Heart right ventricle (tissue), 16 donors: ENCODE measurements around the gene MAMDC2. TPM values are rescaled to one million over a fixed set of nuclear protein-coding genes. Genes with fewer than 3 reads are reported as not detected.
A peak's percentile ranks its signal among the peaks of the same experiment; 100 is the strongest.

ENCODE experiments used
- ATAC-seq, 8 donors: fragments of 200-7000 bp; cut with Tn5 transposase; one replicate each; pipeline ENCODE4 v1.9.1; 2020; ENCODE audit warnings: mild to moderate bottlenecking in 8 of 8, moderate library complexity in 8 of 8, moderate number of reproducible peaks in 1 of 8
- DNase-seq, 2 donors: peaks; one replicate each; pipeline ENCODE4 v3.0.0-alpha.2; 2020
- H3K27ac ChIP-seq, 10 donors: fragments of 200-600 bp; sonication (generic) in 2 of 10; one replicate each; pipeline versions ENCODE4 v1.5.0 to v1.8.0; 2020 to 2022; ENCODE audit warnings: mild to moderate bottlenecking in 3 of 10
- H3K27me3 ChIP-seq, 7 donors: fragments of 200-600 bp; one replicate each; pipeline ENCODE4 v1.8.0; 2021 to 2022; ENCODE audit warnings: mild to moderate bottlenecking in 2 of 7
- H3K36me3 ChIP-seq, 9 donors: fragments of 200-600 bp; sonication (generic) in 1 of 9; one replicate each; pipeline versions ENCODE4 v1.5.0 to v1.8.0; 2020 to 2022; ENCODE audit warnings: mild to moderate bottlenecking in 2 of 9
- H3K4me1 ChIP-seq, 9 donors: fragments of 200-600 bp; sonication (generic) in 1 of 9; one replicate each; pipeline versions ENCODE4 v1.5.0 to v1.8.0; 2020 to 2022; ENCODE audit warnings: mild to moderate bottlenecking in 4 of 9
- H3K4me3 ChIP-seq, 10 donors: fragments of 200-600 bp; sonication (generic) in 2 of 10; one replicate each; pipeline versions ENCODE4 v1.5.0 to v1.8.0; 2020 to 2022; ENCODE audit warnings: mild to moderate bottlenecking in 7 of 10, moderate library complexity in 2 of 10
- H3K9me3 ChIP-seq, 11 donors: fragments of 200-600 bp in 10 of 11; sonication (generic) in 2 of 11; one replicate each; pipeline versions ENCODE4 v1.5.0 to v1.8.0; 2013 to 2022; ENCODE audit warnings: mild to moderate bottlenecking in 2 of 11, control low read depth in 1 of 11, moderate library complexity in 1 of 11
- CTCF ChIP-seq, 9 donors: fragments of 200-600 bp; sonication (generic) in 2 of 9; IDR thresholded peaks; one replicate each; pipeline versions ENCODE4 v1.5.0 to v1.8.0; 2021 to 2022; ENCODE audit warnings: antibody characterized with exemption in 9 of 9, mild to moderate bottlenecking in 5 of 9, moderate library complexity in 1 of 9
- WGBS, 2 donors: extraction: QIAGEN DNeasy Blood & Tissue Kit; methylation state at CpG; one replicate each; pipeline ENCODE4 v1.1.7; 2013; ENCODE audit warnings: inconsistent platforms in 1 of 2; 5-methylcytosine and 5-hydroxymethylcytosine counted together
- intact Hi-C, 10 donors: fragments of 100-400 bp; cut with DNase I; formaldehyde crosslinking; loops; one replicate each; pipeline versions ENCODE4 v1.11.1 to v1.14.2; 2022
- polyA plus RNA-seq, 2 donors: library from polyadenylated mRNA; stranded (reverse); fragments of 200-250 nt; gene quantifications; one replicate each; pipeline ENCODE4 v1.2.3, GENCODE V29; 2013
- total RNA-seq, 10 donors: library from RNA; stranded (reverse); fragmentation: NEBNext Ultra II Directional in 3 of 10; extraction: Animal tissue kit (Norgen Biotek cat#: 25700) in 3 of 10; gene quantifications; one replicate each; pipeline versions ENCODE4 v1.2.1 to v1.2.4, GENCODE V29; 2021 to 2023
- donor health status: Arrhythmogenic right ventricular cardiomyopathy.
- donor health status: ischemic (EF 13 %, LVEDD 7.1; RV severe dilation, severe dysfunction).
- donor health status: healthy with polysubstance abuse.
- donor health status: DM: no; HTN: yes; CAD: no.
- donor health status: DM: no; HTN: no; CAD: no.
- donor health status: ischemic (EF 25% LVEDD 6.9; RV normal size, moderate dysfunction).
- donor health status: ischemic (EF 25% LVEDD 5.7; RV mildly dilated, moderate dysfunction).
- donor health status: healthy.
- donor health status: DM: yes; HTN: yes; CAD: no.
- donor health status: Ischemic cardiomyopathy.
- donor health status: ischemic (EF 35%, LVEDD 5.7; RV mildly dilated, moderate dysfunction).
- donor health status: nonischemic (EF 11% LVEDD 7.7; RV severe dilation, severe dysfunction).
- donor health status: DM: yes; HTN: yes; CAD: no.
- donor health status: PGD.
- donor health status: ischemic (EF 29% LVEDD 5.4; RV normal size, mild dysfunction).
- donor health status: nonischemic (EF 23%, LVEDD 6.1; RV moderate dilation, normal function).

Gene MAMDC2
- total and polyA plus RNA-seq, 12 donors, result 2.3 to 11.8 (median 5.8) TPM

GRCh38 chr9:70111042-70111602 is 67.5 kb downstream of the MAMDC2 start:
- intact Hi-C loops, result loop anchor here in 7 of 10 donors (1.0 to 10.0 kb wide), 7 partner anchors 59 to 686 kb away; partner anchors contain the start of gene MAMDC2 (in 1 of the 7)
- ATAC-seq (peak in 7 of 8 donors; percentile 74 to 87 (median 81)), DNase-seq (peak; percentile 79 to 86)
- 12 to 14% methylated on average over 4 of the region's 4 CpGs for WGBS, 2 donors
- Histone ChIP-seq H3K9me3 (no peaks in the 10 kb centered on the region), H3K27ac (peak overlapping the region in 5 of 10 donors; percentile 1 to 54 (median 13)), H3K4me3 (no peak overlapping the region), H3K36me3 (peaks cover 0 to 23% (median 0%) of the 10 kb centered on the region in 9 donors), H3K4me1 (peaks cover 0 to 19% (median 8%) of the 10 kb centered on the region in 9 donors), H3K27me3 (no peaks in the 10 kb centered on the region)
- TF ChIP-seq CTCF (IDR thresholded peaks at IDR 0.05), result peak; percentile 64 to 93 (median 86)

- Histone ChIP-seq H3K4me3 (no peak overlapping the region), H3K4me1 (peaks cover 0 to 19% (median 8%) of the 10 kb centered on the region in 9 donors), H3K27ac (peak overlapping the region in 1 of 10 donors; percentile 13), H3K36me3 (peaks cover 0 to 23% (median 0%) of the 10 kb centered on the region in 9 donors), H3K27me3 (no peaks in the 10 kb centered on the region), H3K9me3 (no peaks in the 10 kb centered on the region)
- 75 to 83% methylated on average over 5 of the region's 5 CpGs for WGBS, 2 donors
- no peak for TF ChIP-seq CTCF (IDR thresholded peaks at IDR 0.05)
- DNase-seq (no peak), ATAC-seq (no peak)
- intact Hi-C loops, result loop anchor here in 8 of 10 donors (1.0 to 10.0 kb wide), 7 partner anchors 59 to 687 kb away; partner anchors contain the start of gene MAMDC2 (in 1 of the 8)
Measured at GRCh38 chr9:70111641-70112236, 68.1 kb downstream of the MAMDC2 start.

- intact Hi-C loops, result loop anchor here in 6 of 10 donors (1.0 to 10.0 kb wide), 6 partner anchors 61 to 688 kb away; partner anchors contain the start of gene MAMDC2 (in 1 of the 6)
- H3K36me3 ChIP-seq, result peaks cover 0 to 29% (median 0%) of the 10 kb centered on the region in 9 donors
- H3K4me3 ChIP-seq, result no peak overlapping the region
- no peak for TF ChIP-seq CTCF (IDR thresholded peaks at IDR 0.05)
- H3K9me3 ChIP-seq, result no peaks in the 10 kb centered on the region
- DNase-seq, result no peak
- H3K27ac ChIP-seq, result no peak overlapping the region
- ATAC-seq, result no peak
- H3K27me3 ChIP-seq, result no peaks in the 10 kb centered on the region
- H3K4me1 ChIP-seq, result peaks cover 0 to 19% (median 8%) of the 10 kb centered on the region in 9 donors
- WGBS, 2 donors, result 85 to 93% methylated on average over 2 of the region's 2 CpGs
Measured at GRCh38 chr9:70112981-70113380, 69.3 kb downstream of the MAMDC2 start.

GRCh38 chr9:70113403-70114022 is 69.9 kb downstream of the MAMDC2 start:
- 74 to 76% methylated on average over 4 of the region's 4 CpGs for WGBS, 2 donors
- Histone ChIP-seq H3K4me3 (no peak overlapping the region), H3K27ac (no peak overlapping the region), H3K27me3 (no peaks in the 10 kb centered on the region), H3K9me3 (no peaks in the 10 kb centered on the region), H3K36me3 (peaks cover 0 to 29% (median 0%) of the 10 kb centered on the region in 9 donors), H3K4me1 (peaks cover 0 to 19% (median 8%) of the 10 kb centered on the region in 9 donors)
- peak; percentile 37 to 79 (median 63) for TF ChIP-seq CTCF (IDR thresholded peaks at IDR 0.05)
- peak; percentile 39 to 43 for DNase-seq
- peak in 5 of 8 donors; percentile 31 to 69 (median 58) for ATAC-seq
- intact Hi-C loops, result loop anchor here in 6 of 10 donors (1.0 to 10.0 kb wide), 6 partner anchors 61 to 689 kb away; partner anchors contain the start of gene MAMDC2 (in 1 of the 6)
